AG08395 (cell line): Measurements from ENCODE around the gene ACBD3.

ENCODE experiments used
- DNase-seq: peaks from one replicate; pipeline ENCODE4 v3.0.0; 2012; ENCODE audit warnings: mixed read lengths, low spot score

ACBD3 gene

DNA sequence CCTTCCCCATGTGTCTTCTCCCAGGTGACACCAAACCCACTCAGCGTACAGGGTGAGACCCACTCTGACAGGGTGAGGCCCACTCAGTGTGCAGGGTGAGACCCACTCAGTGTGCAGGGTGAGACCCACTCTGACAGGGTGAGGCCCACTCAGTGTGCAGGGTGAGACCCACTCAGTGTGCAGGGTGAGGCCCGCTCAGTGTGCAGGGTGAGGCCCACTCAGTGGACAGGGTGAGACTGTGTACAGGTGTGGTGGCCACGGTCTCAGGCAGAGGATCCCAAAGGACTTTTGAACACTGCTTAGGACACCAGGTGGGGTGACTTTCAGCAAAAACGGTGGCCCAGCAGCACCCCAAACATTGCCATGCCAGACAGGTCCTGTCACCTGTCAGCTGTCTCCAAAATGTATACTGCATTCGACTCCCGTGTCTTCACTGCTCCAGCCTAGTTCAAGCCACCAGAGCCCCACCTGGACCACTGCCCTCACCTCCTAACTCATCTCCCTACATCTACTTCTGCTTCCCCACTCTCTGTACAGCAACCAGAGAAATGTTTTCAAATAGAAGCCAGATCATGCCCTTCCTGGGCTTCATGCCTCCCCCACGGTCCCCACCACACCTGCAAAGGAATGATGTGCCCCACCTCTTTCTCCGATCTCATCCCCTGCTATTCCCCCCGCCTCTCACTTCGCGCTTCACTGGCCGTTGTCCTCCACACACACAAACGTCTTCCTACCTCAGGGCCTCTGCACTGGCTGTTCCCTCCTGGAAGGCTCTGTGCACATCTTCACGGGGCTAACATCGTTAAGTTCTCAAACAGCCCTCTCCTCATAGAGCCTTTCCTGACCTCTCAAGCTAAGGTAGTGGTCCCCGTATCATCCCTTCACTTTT, 52.1 kb downstream of the ACBD3 start:
- no peak for DNase-seq

DNA sequence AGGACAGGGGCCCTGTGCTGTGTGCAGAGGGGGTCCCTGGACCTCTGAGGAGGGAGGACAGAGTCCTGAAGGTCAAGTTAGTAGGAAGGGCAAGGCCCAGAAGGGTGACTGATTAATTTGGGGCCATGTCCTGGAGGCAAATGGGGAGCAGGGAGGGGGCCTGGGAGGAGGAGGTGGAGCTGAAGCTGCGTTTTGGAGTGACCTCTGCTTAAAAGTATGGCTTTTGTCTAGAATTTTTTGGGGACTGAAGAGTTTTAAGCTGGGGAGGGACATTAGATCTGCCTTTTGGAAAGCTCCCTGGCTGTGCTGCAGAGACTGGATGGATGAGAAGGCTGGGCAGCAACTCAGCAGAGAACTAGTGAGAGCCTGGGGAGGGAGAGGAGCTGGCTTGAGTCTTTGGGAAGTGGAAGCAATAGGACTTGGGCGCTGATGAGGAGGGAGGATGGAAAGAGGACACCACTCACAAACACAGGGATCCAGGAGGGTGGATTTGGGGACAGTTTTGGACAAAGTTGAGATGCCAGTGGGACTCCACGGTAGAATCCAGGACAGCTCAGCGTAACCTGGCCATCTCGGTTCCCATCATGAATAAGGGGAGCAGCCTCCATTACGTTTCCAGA, 52.9 kb downstream of the ACBD3 start:
- no peak for DNase-seq

DNA sequence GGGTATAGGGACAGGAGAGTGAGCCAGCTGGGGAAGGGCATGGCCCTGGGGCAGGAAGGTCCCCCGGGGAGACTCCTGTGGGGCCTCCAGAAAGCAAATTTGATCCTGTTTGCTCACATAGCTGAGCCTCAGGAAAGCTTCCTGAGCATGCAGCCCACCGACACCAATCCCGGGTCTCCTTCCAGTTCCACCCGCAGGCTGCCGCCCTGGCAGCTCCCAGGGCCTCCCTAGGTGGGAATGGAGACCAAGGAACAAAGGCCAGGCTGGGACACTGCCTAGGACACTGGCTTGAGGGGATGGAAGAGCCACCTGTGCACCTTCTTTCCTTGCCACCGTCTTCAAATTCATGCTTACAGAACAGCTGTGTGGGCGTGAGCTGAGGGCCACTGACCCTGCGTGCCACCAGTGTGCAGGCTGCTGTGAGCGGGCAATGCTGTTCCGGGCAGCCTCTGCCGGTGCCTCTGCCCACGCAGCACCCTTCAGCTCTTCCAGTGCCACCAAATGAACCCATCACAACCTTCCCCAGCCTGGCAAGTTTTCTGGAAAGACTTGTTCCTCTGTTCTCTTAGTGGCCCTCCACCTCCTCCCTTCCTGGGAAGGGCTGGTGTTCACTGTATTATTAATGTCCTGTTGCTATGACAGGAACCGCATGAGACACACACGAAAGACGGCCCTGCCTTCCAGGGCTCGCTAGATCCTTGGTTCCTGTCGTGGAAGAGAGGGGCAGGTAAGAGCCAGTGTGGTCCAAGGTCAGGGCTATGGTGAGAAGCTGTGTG, 53.6 kb downstream of the ACBD3 start:
- no peak for DNase-seq

DNA sequence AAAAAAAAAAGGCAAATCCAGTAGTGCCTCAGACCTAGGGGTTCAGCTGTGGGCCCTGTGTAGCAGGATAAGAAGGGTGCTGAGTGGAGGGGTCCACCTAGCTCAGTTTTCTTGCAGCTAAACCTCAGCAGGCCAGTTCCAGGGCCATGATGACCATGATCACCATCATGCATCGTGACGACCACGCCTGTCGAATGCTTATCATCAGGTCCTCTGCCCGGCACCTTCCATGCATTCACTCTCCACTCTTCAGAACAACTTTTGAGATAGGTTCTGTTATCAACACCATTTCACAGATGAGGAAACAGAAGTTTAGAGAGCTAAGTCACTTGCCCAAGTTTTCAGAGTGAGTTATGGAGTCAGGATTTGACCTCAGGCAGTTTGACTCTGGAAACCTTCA, 54.9 kb downstream of the ACBD3 start:
- no peak for DNase-seq

DNA sequence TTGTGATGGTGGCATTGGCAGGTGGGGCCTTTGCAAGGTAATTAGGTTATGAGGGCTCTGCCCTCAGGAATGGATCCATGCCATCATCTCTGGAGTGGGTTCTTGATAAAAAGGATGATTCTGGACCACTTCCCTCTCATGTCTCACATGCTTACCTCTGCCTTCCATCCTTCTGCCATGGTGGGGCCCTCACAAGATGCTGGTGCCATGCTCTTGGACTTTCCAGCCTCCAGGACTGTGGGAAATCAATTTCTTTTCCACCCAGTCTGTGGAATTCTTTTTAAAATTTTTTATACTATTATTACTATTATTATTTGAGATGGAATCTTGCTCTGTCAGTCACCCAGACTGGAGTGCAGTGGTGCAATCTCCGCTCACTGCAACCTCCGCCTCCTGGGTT, 57.3 kb downstream of the ACBD3 start:
- no peak for DNase-seq

DNA sequence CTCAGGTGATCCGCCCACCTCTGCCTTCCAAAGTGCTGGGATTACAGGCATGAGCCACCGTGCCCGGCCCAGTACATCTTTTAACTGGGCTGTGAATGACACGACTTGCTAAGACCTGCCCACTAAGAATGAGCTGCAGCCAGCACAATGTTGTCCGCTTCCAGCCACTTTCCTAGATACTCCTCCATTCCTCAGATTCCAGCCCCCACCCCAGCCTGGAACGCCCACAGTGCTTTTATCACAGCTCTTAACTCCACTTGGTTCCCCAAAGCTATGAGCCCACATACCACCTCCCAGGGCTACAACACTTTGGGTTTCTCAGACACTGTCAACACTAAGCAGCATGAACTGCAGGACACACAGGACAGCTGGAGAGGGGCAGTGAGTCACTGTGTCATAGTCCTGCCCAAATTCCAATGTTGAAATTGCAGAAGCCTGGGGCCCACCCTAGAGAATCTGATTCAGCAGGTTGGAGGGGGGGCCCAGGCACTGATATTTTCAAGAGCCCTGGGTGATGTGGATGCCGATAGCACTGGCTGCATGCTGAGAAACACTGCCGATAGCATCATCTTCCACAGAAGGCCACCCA, 58.0 kb downstream of the ACBD3 start:
- DNase-seq: peak; percentile 68

DNA sequence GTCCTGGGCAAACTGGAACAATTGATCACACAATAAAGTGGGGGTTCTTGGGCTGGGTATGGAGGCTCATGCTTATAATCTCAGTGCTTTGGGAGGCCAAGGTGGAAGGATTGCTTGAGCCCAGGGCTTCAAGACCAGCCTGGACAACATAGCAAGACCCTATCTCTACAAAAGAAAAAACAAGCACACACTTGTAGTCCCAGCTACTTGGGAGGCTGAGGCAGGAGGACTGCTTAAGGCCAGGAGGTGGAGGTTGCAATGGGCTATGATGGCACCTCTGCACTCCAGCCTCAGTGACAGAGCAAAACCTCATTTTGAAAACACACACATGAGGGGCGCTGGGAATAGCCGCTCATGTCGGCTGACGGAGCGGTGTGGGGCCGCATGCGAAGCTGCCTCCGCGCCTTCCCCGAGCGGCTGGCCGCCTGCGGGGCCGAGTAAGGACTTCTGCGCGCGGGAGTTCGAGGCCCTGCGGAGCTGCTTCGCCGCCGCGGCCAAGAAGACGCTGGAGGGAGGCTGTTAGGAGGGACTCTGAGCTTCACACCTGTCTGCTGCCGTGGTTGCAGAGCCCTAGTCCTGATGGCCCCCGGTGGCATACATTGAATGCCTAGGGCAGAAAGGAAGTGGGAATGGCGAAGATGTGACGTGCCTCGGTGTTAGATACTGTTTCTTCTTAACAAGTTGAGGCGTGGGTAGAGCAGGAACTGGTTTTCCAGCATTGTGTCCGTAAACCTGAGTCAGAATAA, 59.5 kb downstream of the ACBD3 start:
- DNase-seq: no peak

DNA sequence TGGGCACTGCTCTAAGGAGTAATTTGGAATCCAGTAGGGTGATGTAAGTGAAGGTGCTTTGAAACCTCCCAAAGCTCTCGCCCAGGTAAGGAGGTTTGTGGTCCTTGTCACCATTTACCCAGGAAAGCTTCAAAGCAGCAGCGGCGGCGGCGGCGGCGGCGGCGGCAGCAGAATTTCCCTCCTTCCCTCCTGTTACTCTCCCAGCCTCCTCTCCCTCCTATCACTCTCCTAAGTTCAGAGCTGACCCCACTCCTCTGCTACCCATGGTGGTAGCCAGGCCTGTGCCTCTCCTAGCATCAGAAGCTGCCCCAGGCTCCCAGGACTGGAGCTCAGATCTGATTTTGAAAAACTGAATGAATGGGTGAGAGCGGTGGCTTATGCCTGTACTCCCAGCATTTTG, 60.7 kb downstream of the ACBD3 start:
- no peak for DNase-seq

DNA sequence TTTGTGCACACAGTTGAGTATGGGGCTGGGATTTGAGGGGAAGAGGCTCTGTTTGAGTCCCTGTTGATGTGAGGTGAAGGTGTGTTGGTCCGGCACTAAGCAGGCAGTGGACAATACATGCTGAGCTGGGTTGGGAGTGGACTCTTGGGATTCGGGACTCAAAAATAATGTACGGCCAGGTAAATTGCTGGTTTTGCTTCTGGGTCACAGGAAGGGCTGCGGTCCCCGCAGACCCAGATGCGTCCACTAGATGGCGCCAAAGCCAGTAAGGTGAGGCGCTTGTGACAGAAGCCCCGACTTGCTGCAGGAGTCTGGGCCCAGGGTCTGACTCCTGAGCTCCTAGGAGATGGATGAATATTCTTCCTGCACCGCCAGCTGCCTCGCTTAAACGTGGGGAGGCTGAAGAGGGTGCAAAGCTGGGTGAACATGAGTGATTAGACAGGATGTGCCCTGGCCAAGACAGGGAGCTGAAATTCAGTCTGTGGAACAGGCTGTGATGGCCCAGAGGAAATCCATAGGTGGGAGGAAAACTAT, 61.4 kb downstream of the ACBD3 start:
- DNase-seq: peak; percentile 79

DNA sequence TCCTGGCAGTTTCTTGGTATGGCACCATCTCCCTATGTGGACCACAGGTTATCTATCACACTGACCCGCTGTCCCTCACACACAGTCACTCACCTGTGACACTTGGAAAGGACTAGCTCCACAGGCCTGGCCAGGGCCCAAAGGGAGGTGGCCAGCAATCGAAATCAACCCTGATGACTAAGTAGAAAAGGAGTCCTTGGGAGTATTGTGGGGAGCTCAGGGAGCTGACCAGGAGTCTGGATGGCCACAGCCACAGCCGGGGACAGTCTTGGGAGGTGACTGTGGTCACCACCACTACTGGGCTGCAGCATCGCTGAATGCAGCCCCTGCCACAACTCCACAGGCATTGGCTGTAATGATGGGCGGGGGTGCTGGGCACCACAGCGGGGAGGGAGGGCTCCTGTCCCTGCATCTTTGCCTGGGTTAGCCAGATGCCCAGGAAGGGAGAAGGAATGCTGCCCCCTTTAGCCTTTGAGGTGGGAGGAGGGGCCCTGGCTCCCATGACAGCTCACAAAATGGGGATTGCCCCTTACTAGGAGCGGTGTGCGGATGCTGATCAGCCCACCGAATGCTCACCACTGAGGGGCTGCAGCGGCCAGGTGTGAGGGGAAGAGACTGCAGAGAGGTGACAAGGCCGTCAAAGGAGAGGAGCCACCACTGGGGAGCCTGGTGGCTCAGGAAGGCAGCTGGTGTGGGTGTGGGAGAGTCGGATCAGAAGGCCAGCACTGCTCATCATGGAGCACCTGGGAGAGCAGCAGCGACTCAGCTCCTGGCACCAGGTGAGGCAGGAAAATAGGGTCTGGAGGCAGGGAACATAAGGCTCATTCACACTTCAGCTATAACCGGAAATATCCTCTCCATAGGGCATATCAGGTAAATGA, 62.7 kb downstream of the ACBD3 start:
- peak; percentile 72 for DNase-seq

DNA sequence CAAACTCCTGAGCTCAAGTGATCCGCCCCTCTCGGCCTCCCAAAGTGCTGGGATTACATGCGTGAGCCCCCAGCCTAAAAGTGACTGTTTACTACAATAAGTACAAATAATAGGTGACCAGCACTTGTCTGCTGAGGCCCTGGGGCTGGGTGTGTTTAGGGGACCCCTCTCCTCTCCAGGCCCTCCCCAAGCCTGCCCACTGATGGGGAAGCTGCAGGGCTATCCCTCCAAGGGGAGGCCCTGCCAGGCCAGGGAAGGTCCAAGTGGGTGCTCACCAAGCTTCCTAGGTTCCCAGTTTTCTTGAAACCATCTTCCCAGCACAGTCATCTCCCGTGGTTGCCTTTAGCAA, 63.4 kb downstream of the ACBD3 start:
- no peak for DNase-seq

DNA sequence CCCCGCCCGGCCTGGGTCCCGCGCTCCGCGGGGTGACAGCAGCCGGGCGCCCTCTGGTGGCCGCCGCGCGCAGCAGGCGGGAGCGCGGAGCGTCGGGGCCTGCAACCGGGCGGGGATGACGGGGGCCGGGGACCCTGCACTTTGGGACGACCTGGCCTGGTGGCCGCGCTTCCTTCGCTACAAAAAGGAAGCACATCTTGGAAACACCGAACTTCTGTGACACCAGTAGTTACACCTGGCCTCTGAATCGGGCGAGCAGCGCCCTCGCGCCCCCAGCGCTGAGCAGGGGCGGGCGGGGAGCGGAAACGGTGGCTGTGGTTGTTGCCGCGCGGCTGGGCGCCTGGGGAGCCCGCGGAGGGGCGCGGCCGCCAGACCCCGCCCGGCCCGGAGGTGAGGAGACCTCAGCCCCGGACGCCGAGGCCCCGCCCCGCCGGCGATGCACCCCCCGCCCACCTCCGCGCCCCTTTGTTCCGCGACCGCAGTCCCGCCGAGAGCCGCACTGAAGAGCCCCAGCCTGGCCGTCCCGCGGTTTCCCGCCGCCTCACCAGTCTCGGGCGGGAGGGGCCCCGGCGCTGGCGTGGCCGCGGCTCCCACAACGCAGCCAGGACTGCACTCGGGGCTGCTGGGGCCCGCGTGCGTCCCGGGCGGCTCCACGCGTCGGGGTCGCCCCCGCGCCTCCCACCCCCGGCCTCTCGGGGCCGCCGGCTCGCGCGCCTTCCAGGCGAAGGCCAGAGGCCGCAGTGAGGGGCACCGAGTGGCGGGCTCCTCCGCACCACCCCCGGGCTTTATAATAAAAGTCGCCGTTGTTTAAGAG, 64.7 kb downstream of the ACBD3 start:
- peak; percentile 82 for DNase-seq

DNA sequence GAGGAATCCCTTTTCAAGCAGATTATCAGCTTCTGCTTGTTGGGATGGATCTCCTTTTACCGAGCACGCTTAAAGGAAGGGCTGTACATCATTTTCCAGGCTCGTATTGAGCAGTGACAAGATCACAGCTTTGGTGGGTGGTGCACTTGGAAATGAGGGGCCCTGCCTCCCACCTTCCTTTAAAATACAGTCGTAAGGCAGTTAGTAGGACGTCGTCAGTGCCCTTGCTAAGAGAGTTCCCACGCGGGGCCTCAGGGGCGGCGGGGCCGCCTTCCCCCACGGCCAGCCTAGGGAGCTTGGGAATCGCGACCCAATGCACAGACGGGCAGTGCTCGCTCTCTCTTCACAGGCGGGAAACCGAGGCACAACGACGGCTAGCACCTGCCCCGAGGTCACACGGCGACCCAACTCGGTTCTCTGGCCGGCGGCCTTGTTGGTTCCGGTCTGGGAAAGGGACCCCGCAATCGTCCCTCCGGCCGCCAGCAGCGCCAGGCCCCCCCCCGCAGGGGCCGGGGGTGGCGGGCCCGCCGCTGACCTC, 65.4 kb downstream of the ACBD3 start:
- no peak for DNase-seq

DNA sequence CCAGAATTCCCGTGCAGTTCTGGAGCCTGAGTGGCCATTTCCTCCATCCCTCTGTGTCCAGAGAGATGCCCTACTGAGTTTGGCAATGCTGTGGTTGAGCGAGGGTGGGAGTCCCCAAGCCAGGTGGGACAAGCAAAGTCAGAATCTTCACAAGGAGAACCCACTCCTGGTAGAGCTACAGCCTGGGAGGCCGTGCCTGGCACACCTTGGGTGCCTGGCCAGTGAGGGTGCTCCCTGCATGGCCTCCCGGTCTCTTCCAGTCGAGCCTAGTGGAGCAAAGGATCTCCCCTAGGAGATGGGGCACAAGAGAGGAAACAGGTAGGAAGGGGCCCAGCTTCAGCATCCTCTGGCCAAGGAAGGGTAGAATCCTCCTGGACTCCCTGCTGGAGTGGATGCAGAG, 66.1 kb downstream of the ACBD3 start:
- DNase-seq: no peak

DNA sequence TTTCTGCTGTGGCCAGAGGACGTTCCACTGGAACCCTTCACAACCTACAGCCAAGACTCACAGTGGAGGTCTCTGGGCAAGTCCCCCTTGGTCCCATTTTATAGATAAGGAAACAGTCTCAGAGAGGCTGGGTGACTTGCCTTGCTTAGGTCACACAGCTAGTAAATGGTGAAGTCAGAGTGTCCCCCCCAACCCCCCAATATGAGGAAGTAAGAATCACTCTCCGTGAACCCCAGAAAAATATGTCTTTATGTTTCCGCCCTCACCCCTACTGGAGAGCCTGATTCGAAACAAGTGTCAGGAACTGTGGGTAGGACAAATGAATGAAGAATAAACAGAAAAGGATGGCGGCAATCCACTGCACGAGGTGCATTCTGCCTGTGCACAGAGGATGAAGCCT, 67.4 kb downstream of the ACBD3 start:
- no peak for DNase-seq

DNA sequence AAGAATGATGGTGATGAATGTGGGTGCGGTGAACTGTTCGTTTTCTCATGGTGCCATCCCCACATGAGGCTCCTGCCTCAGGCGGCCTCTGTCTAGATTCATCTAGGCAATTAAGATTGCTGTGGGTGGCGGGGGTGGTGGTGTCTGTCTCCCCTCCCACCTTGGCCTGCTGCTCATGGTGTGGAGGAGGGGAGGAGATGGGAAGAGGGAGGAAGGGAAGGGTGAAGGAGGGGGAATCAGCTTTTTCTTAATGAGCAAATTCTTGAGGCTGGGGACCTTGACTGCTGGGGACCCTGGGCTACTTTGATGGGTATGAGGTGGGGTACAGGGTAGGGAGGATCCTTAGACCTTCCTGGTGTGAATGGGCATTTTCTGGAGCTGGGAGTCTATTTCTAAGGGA, 68.2 kb downstream of the ACBD3 start:
- no peak for DNase-seq

DNA sequence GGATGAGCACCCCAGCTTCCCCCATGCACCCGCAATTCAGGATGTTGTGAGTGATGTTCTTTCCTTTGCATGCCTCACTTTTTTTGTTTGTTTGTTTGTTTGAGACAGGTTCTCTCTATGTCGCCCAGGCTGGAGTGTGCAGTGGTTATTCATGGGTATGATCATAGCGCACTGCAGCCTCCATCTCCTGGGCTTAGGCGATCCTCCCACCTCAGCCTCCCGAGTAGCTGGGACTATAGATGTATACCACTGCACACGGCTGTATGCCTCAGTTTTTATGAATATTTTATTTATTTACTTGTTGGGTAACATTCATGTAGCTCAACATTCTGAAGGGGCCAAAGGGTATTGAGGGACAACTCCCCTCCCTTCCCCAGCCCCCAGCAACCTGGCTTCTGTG, 69.2 kb downstream of the ACBD3 start:
- no peak for DNase-seq

DNA sequence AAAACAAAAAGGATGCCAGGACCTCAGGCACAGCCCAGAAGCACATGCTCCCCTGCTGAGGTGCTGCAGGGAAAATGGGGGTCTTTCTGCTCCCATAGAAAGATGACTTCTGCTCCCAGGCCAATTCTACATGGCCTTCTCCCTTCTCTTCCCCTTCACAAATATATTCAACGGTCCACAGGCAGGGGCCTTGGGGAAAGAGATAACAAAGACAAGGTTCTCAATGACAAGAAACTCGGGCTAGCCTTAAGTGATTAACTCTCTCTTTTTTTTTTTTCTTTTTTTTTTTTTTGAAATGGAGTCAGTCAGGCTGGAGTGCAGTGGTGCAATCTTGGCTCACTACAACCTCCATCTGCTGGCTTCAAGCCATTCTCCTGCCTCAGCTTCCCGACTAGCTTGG, 69.9 kb downstream of the ACBD3 start:
- DNase-seq: no peak

DNA sequence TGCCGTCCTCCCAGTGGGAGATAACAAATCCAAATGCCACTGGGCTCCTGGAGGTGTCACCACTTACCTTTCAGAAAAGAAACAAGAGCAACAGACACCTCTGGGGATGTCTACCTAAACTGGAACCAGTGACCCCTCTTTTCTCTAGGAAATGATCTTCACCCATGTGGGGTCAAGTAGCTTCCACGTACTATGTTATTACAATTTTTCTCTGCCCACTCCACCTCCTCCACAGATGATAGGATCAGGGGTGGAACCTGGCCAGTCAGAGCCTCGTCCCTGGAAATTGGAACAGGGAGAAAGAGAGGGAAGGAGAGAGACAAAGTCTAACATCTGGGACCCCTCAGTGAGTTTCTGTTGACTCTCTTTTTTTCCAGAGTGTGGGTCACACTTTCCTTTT, 73.9 kb downstream of the ACBD3 start:
- no peak for DNase-seq

DNA sequence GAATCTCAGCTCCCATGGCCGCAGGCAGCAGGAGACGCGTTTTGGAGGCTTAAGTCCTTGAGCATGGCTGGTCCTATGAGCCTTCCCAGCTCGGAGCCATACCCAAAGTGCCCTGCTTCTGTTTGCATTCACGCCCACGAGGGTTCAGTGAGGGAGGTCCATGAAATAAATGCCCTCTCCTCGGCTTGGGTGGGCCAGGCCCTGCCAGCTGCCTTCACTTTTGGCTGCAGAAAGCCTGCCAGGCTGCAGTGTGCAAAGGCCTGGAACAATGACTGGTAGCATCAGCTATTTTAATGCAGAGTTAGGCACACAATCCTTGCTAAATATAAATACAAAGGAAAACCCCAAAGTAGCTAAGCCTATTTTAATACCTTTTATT, 74.7 kb downstream of the ACBD3 start:
- no peak for DNase-seq
